Tibial nerve (tissue), 4 donors: ENCODE results near the gene P2RY1. TPM values are rescaled to one million over a fixed set of nuclear protein-coding genes. Genes with fewer than 3 reads are reported as not detected.
"Not testable (repeated sequence)": the region's sequence is repeated elsewhere in the genome, so short reads cannot be mapped to it uniquely, and the experiment has no call there.

ENCODE experiments used
- DNase-seq, 2 donors: peaks; one replicate each; pipeline ENCODE4 v3.0.0-alpha.2; 2019; ENCODE audit warnings: low spot score in 2 of 2
- H3K27ac ChIP-seq, 4 donors: fragments of 200-600 bp; sonication (generic) in 3 of 4; one replicate each; pipeline ENCODE4 v1.5.1; 2017 to 2019; ENCODE audit warnings: mild to moderate bottlenecking in 1 of 4
- H3K27me3 ChIP-seq, 2 donors: fragments of 200-600 bp; sonication (generic) in 1 of 2; one replicate each; pipeline versions ENCODE4 v1.5.1 to v1.6.0; 2017 to 2019
- H3K36me3 ChIP-seq, 3 donors: fragments of 200-600 bp; sonication (generic); one replicate each; pipeline ENCODE4 v1.5.1; 2018 to 2019
- H3K4me1 ChIP-seq, 4 donors: fragments of 200-600 bp; sonication (generic) in 3 of 4; one replicate each; pipeline ENCODE4 v1.5.1; 2017 to 2019
- H3K4me3 ChIP-seq, 4 donors: fragments of 200-600 bp; sonication (generic) in 3 of 4; one replicate each; pipeline ENCODE4 v1.5.1; 2017 to 2019; ENCODE audit warnings: mild to moderate bottlenecking in 1 of 4, moderate library complexity in 1 of 4
- H3K9me3 ChIP-seq, 4 donors: fragments of 200-600 bp; sonication (generic) in 3 of 4; one replicate each; pipeline ENCODE4 v1.5.1; 2017 to 2019
- CTCF ChIP-seq, 5 experiments: fragments of 200-600 bp in 3 of 5; fragments of 450-650 bp in 2 of 5; sonication (generic) in 3 of 5; IDR thresholded peaks; one replicate each; pipeline ENCODE4 v1.5.1; 2016 to 2019; ENCODE audit warnings: antibody characterized with exemption in 5 of 5, mild to moderate bottlenecking in 3 of 5, moderate library complexity in 2 of 5
- EP300 ChIP-seq, 2 donors: sonication (generic); formaldehyde crosslinking; IDR thresholded peaks; one replicate each; pipeline ENCODE4 v1.6.1; 2017; ENCODE audit warnings: antibody characterized with exemption in 2 of 2, mild to moderate bottlenecking in 1 of 2
- POLR2A ChIP-seq, 2 donors: fragments of 450-650 bp; IDR thresholded peaks; one replicate each; pipeline ENCODE4 v1.6.1; 2017; ENCODE audit warnings: antibody characterized with exemption in 2 of 2, mild to moderate bottlenecking in 2 of 2, moderate library complexity in 2 of 2
- WGBS, 2 donors: methylation state at CpG; one replicate each; pipeline ENCODE4 v1.1.5; 2018; 5-methylcytosine and 5-hydroxymethylcytosine counted together
- total RNA-seq, 4 donors: library from RNA; depleted of rRNA; stranded (reverse); fragments of >200 nt; gene quantifications; one replicate each; pipeline ENCODE4 v1.1.0, GENCODE V29; 2016

Gene P2RY1
- total RNA-seq, 4 donors from 2014 or later: 6.7 to 8.4 (median 7.9) TPM

DNA sequence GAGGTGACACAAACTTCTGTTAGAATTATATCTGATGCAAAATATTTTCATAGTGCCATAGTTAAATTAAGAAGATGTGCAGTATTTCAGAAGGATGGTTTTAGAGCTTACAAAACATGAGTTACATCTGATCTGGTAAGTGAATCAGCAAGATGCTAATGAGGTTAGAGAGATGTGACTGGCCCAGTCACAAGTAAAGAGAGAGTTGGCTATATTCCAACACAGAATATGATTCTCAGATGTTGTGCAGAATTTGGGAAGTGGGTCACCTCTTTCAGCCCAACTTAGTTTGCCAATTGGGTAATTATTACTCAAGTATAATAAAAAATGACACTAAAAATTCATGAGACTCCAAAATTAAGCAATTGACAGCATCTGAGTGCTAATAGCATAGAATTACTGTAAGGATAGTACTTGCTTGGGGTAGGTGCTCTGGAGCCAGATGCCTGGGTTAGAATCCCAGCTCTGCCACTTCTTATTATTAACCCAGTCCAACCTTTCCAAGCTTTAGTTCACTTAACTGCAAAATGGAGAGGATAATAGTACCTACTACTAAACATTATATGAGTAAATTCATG lies 30.8 kb downstream of the P2RY1 start:
- no peak overlapping the region for H3K4me3 ChIP-seq
- H3K9me3 ChIP-seq: no peaks in the 10 kb centered on the region
- no peak for DNase-seq
- H3K27me3 ChIP-seq: no peaks in the 10 kb centered on the region
- H3K4me1 ChIP-seq: no peaks in the 10 kb centered on the region
- no peaks in the 10 kb centered on the region for H3K36me3 ChIP-seq
- TF ChIP-seq CTCF (IDR thresholded peaks at IDR 0.05): no peak
- no peak for TF ChIP-seq POLR2A (IDR thresholded peaks at IDR 0.05)
- TF ChIP-seq EP300 (IDR thresholded peaks at IDR 0.05): no peak
- H3K27ac ChIP-seq: no peak overlapping the region

GRCh38 chr3:152870027-152870426 lies 35.1 kb downstream of the P2RY1 start:
- DNase-seq: no peak
- TF ChIP-seq EP300 (IDR thresholded peaks at IDR 0.05) (peak in 1 of 2 donors; percentile 50), POLR2A (IDR thresholded peaks at IDR 0.05) (no peak), CTCF (IDR thresholded peaks at IDR 0.05) (no peak)
- Histone ChIP-seq H3K27me3 (no peaks in the 10 kb centered on the region), H3K27ac (no peak overlapping the region), H3K9me3 (peaks cover 0 to 5% (median 0%) of the 10 kb centered on the region in 4 donors), H3K36me3 (peaks cover 0 to 3% (median 0%) of the 10 kb centered on the region in 3 donors), H3K4me1 (no peaks in the 10 kb centered on the region), H3K4me3 (no peak overlapping the region)
- WGBS, 2 donors: 83 to 88% methylated on average over 5 of the region's 5 CpGs

- not testable (repeated sequence) for H3K27me3 ChIP-seq, H3K9me3 ChIP-seq, H3K4me1 ChIP-seq, DNase-seq, H3K27ac ChIP-seq, H3K36me3 ChIP-seq, H3K4me3 ChIP-seq
Measured at GRCh38 chr3:152873314-152873713, 38.4 kb downstream of the P2RY1 start.

DNA sequence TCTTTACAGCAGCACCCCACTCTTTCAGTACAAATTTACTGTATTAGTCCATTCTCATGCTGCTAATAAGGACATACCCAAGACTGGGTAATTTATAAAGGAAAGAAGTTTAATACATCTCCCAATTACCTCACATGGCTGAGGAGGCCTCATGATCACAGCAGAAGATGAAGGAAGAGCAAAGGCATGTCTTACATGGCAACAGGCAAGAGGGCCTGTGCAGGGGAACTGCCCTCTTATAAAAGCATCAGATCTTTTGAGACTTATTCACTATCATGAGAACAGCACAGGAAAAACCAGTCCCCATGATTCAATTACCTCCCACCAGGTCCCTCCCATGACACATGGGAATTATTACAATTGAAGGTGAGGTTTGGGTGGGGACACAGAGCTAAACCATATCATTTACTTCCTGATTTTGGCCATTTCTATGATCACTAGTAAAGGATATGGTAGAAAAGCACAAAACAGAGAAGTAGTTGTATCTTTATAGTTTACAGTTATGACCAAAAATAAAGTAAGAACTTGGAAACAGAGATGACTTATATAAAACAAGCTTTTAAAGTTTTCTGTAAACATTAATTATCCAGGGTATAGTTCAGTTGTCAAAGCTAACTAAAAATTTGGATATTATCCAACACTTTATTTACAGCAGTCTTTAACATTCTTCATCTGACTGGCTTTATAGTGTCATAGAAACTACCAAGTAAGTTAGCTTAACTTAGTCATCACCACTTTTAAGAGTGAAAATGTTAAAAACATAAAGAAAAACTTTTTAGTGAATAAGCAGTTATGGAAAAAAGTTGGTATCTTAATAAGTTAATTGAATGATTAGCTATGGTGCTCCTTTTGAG lies 40.2 kb downstream of the P2RY1 start:
- DNase-seq: no peak
- no peak overlapping the region for H3K27ac ChIP-seq
- H3K9me3 ChIP-seq: peaks cover 0 to 5% (median 0%) of the 10 kb centered on the region in 4 donors
- peaks cover 0 to 3% (median 0%) of the 10 kb centered on the region in 3 donors for H3K36me3 ChIP-seq
- no peak overlapping the region for H3K4me3 ChIP-seq
- no peaks in the 10 kb centered on the region for H3K4me1 ChIP-seq
- no peak for TF ChIP-seq EP300 (IDR thresholded peaks at IDR 0.05)
- TF ChIP-seq CTCF (IDR thresholded peaks at IDR 0.05): no peak
- no peak for TF ChIP-seq POLR2A (IDR thresholded peaks at IDR 0.05)
- no peaks in the 10 kb centered on the region for H3K27me3 ChIP-seq

DNA sequence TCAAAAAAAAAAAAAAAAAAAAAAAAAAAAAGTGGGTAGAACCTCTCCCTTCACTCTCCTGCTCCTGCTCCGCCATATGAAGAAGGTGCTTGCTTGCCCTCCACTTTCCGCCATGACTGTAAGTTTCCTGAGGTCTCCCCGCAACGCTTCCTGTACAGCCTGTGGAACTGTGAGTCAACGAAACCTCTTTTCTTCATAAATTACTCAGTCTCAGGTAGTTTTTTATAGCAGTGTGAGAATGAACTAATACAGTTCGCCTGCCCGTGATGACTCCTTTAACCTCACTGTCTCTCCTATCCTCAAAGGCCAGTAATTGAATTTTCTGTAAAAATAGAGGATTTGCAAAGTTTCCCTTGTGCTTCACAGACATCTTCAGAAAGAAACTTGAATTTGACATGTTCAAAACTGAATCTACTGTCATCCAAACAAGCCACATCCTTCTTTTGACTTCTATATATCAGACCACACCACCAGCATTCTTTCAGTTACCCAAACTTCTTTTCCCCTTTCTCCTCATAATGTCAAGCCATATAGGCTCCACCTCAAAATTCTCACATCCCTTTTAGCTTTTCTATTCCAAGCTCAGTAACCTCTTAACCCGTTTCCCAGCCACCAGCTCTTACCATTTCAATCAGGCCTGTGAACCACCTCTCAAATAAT lies 44.3 kb downstream of the P2RY1 start:
- H3K27me3 ChIP-seq: no peaks in the 10 kb centered on the region
- peaks cover 0 to under 1% (median 0%) of the 10 kb centered on the region in 4 donors for H3K9me3 ChIP-seq
- H3K4me1 ChIP-seq: no peaks in the 10 kb centered on the region
- no peak overlapping the region for H3K27ac ChIP-seq
- no peak for DNase-seq
- WGBS, 2 donors: 89 to 90% methylated on average over 8 of the region's 8 CpGs
- no peak for TF ChIP-seq EP300 (IDR thresholded peaks at IDR 0.05)
- TF ChIP-seq CTCF (IDR thresholded peaks at IDR 0.05): no peak
- no peak for TF ChIP-seq POLR2A (IDR thresholded peaks at IDR 0.05)
- H3K4me3 ChIP-seq: no peak overlapping the region
- no peaks in the 10 kb centered on the region for H3K36me3 ChIP-seq
